NCI-H1930 (cell line): ENCODE results near the gene CADPS.

Experiments used
- DNase-seq, 2 experiments: peaks; one replicate each; lab custom pipeline; 2025; lab: John Stamatoyannopoulos, UW

Gene CADPS

GRCh38 chr3:62873761-62874710, 1.2 kb downstream of the CADPS start:
- DNase-seq: peak; percentile 68 to 80

- DNase-seq: no peak
Measured at GRCh38 chr3:62873451-62873760, 1.8 kb downstream of the CADPS start.

GRCh38 chr3:62872318-62872717, 2.9 kb downstream of the CADPS start:
- no peak for DNase-seq

- DNase-seq: no peak
Measured at GRCh38 chr3:62870321-62870720, 4.9 kb downstream of the CADPS start.

- DNase-seq: no peak
Measured at GRCh38 chr3:62863648-62864047, 11.6 kb downstream of the CADPS start.

- DNase-seq: peak; percentile 47 to 57
Measured at GRCh38 chr3:62859203-62859791, 15.9 kb downstream of the CADPS start.

GRCh38 chr3:62845996-62846395, 29.2 kb downstream of the CADPS start:
- DNase-seq: no peak

- no peak for DNase-seq
Measured at GRCh38 chr3:62843508-62843907, 31.7 kb downstream of the CADPS start.

- no peak for DNase-seq
Measured at GRCh38 chr3:62839748-62840147, 35.5 kb downstream of the CADPS start.

- DNase-seq: no peak
Measured at GRCh38 chr3:62837145-62837787, 38.0 kb downstream of the CADPS start.

GRCh38 chr3:62835554-62836236, 39.5 kb downstream of the CADPS start:
- peak; percentile 6 to 13 for DNase-seq

- no peak for DNase-seq
Measured at GRCh38 chr3:62833538-62833937, 41.7 kb downstream of the CADPS start.

- no peak for DNase-seq
Measured at GRCh38 chr3:62832553-62832952, 42.7 kb downstream of the CADPS start.

- DNase-seq: no peak
Measured at GRCh38 chr3:62830727-62831322, 44.4 kb downstream of the CADPS start.

- DNase-seq: no peak
Measured at GRCh38 chr3:62827550-62827949, 47.7 kb downstream of the CADPS start.

- DNase-seq: no peak
Measured at GRCh38 chr3:62824965-62825592, 50.1 kb downstream of the CADPS start.

- no peak for DNase-seq
Measured at GRCh38 chr3:62823461-62824050, 51.7 kb downstream of the CADPS start.

GRCh38 chr3:62822905-62823304, 52.3 kb downstream of the CADPS start:
- DNase-seq: no peak

GRCh38 chr3:62818347-62818746, 56.9 kb downstream of the CADPS start:
- DNase-seq: no peak

GRCh38 chr3:62817678-62818077, 57.5 kb downstream of the CADPS start:
- DNase-seq: no peak

- DNase-seq: no peak
Measured at GRCh38 chr3:62815981-62816380, 59.2 kb downstream of the CADPS start.
